Measurements from ENCODE around the gene KHDC4.

- TF ChIP-seq POLR2A (IDR thresholded peaks at IDR 0.05) = no peak
- TF ChIP-seq, protein P1, sequence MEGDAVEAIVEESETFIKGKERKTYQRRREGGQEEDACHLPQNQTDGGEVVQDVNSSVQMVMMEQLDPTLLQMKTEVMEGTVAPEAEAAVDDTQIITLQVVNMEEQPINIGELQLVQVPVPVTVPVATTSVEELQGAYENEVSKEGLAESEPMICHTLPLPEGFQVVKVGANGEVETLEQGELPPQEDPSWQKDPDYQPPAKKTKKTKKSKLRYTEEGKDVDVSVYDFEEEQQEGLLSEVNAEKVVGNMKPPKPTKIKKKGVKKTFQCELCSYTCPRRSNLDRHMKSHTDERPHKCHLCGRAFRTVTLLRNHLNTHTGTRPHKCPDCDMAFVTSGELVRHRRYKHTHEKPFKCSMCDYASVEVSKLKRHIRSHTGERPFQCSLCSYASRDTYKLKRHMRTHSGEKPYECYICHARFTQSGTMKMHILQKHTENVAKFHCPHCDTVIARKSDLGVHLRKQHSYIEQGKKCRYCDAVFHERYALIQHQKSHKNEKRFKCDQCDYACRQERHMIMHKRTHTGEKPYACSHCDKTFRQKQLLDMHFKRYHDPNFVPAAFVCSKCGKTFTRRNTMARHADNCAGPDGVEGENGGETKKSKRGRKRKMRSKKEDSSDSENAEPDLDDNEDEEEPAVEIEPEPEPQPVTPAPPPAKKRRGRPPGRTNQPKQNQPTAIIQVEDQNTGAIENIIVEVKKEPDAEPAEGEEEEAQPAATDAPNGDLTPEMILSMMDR (IDR thresholded peaks at IDR 0.05) = no peak
Observed at GRCh38 chr1:155884982-155885381, 49.2 kb downstream of the KHDC4 start.

Measured in uterus (tissue), 2 donors.